K562 (cell line): ENCODE data around the gene ANO2.

Source experiments
- CEBPB ChIP-seq: fragments of 450-650 bp; IDR thresholded peaks from 2 replicates; pipeline ENCODE4 v1.6.1; 2016; ENCODE audit warnings: missing genetic modification characterization, missing compliant biosample characterization
- ELF4 ChIP-seq: fragments of 450-650 bp; formaldehyde crosslinking; IDR thresholded peaks from 2 replicates; pipeline ENCODE4 v1.4.0; 2022; ENCODE audit warnings: missing genetic modification characterization
- PPARD ChIP-seq: fragments of 250-450 bp; sonication (Bioruptor Pico); IDR thresholded peaks from 2 replicates; pipeline ENCODE4 v1.8.0; 2022; ENCODE audit warnings: inconsistent platforms, mild to moderate bottlenecking, moderate library complexity
- TGIF2 ChIP-seq: sonication (generic); formaldehyde crosslinking; IDR thresholded peaks from 2 replicates; pipeline ENCODE4 v1.8.1; 2022; ENCODE audit warnings: mild to moderate bottlenecking, missing genetic modification reagents, moderate library complexity
- U2AF1 ChIP-seq: fragments of 200-400 bp; formaldehyde crosslinking; optimal IDR thresholded peaks from 2 replicates; pipeline ENCODE3; 2017; ENCODE audit warnings: mild to moderate bottlenecking, low read depth, low read length, moderate library complexity
- ZC3H11A ChIP-seq: IDR thresholded peaks from 2 replicates; pipeline ENCODE4 v1.6.1; 2012; ENCODE audit warnings: low read depth, low read length, improper control_type of control experiment
- ZNF324 ChIP-seq: fragments of 250-450 bp; sonication (Bioruptor Pico); IDR thresholded peaks from 2 replicates; pipeline ENCODE4 v1.4.0; 2020; ENCODE audit warnings: mild to moderate bottlenecking
- ZNF384 ChIP-seq: IDR thresholded peaks from 2 replicates; pipeline ENCODE4 v1.6.1; 2012; ENCODE audit warnings: low read depth, low read length, improper control_type of control experiment
- TF ChIP-seq, protein P1 (sequence below): fragments of 450-650 bp; conservative IDR thresholded peaks from 2 replicates; pipeline ENCODE4 v1.6.1; 2016; ENCODE audit warnings: missing genetic modification characterization, low read depth, mild to moderate bottlenecking, missing compliant biosample characterization, moderate library complexity

DNA sequence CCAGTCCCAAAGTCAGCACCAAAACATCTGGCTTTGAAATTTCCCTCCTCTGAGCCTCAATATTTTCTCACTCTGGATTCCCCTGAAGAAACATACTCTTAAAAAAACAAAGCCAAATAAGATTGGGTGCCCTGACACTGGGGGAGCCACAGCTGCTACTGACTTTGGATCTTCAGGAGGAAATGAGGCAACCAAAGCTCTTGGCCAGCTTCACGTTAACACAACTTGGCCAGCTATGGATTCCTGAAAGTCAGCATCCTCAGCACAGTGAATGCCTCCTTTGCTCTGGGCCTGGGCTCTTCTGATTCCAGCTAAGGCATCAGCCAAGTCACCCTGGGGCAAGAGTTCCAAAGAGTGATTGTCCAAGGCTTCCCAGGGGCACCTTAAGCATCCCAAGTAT is 254.8 kb downstream of the ANO2 start:
- TF ChIP-seq ZNF384 (no peak), TGIF2 (CRISPR knock-in tag) (no peak), ZC3H11A (no peak), ZNF324 (CRISPR knock-in tag) (no peak), ELF4 (CRISPR knock-in tag) (no peak), U2AF1 (no peak), PPARD (CRISPR knock-in tag) (no peak), CEBPB (tag) (no peak)
- TF ChIP-seq, protein P1, sequence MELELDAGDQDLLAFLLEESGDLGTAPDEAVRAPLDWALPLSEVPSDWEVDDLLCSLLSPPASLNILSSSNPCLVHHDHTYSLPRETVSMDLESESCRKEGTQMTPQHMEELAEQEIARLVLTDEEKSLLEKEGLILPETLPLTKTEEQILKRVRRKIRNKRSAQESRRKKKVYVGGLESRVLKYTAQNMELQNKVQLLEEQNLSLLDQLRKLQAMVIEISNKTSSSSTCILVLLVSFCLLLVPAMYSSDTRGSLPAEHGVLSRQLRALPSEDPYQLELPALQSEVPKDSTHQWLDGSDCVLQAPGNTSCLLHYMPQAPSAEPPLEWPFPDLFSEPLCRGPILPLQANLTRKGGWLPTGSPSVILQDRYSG: no peak
